GM21528 (cell line): Measurements from ENCODE around the gene GBP3.
"Not testable (repeated sequence)": the region's sequence is repeated elsewhere in the genome, so short reads cannot be mapped to it uniquely, and the experiment has no call there.

ENCODE experiments used
- ATAC-seq: cut with Tn5 transposase; IDR thresholded peaks from one replicate; pipeline ENCODE4 v1.9.1; 2021; ENCODE audit warnings: mild to moderate bottlenecking, moderate library complexity; ENCODE audit not compliant: unreplicated experiment, low FRiP score

Gene GBP3

DNA sequence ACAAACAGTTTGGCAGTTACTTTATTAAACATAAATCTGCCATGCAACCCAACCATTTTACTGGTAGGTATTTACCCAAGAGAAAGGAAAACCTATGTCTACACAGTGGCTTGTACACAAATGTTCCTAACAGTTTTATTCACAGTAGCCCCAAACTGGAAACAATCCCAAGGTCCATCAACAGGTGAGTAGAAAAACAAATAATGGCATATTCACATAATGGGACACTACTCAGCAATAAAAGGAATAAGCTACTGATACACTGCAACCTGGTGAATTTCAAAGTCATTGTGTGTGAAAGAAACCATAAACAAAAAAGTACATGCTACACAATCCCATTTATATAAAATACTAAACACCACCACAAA lies 42.9 kb downstream of the GBP3 start:
- ATAC-seq, result no peak

DNA sequence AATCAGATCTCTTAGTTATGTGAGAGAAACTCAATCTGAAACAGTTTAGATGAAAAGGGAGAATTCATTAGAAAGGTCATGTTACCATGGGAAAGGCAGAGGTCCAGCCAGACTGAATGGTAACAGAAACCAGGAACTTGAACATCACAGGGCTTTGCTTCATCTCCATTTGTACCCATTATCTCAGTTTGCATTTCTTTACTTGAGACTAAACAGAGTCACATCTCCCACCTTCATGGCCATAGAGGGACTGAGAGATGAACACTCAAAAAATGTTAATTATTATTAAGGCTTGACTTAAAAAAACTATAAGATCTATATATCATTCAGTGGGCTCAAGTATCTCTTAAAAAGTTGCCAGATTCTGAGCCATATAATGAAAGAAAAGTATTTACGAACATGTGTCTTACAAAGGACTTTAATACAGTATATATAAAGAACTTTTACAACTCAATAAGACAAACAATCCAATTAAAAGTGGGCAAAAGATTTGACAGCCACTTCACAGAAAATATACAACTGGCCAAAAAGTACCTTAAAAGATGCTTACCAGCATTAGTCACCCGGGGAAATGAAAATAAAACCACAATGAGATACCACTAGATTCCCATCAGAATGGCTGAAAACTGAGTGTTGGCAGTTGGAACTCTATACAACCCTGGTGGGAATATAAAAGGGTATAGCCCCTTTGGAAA lies 43.5 kb downstream of the GBP3 start:
- ATAC-seq, result no peak

DNA sequence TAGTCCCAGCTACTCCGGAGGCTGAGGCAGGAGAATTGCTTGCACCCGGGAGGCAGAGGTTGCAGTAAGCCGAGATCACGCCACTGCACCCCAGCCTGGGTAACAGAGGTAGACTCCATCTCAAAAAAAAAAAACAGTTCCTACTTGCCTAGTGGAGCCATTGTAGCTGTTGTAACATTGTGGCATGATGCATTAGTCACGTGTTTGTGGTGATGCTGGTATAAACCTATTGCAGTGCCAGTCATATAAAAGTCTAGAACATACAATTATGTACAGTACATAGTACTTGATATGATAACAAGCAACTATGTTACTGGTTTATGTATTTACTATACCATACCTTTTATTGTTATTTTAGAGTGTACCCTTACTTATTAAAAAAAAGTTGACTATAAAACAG lies 46.4 kb downstream of the GBP3 start:
- no peak for ATAC-seq

DNA sequence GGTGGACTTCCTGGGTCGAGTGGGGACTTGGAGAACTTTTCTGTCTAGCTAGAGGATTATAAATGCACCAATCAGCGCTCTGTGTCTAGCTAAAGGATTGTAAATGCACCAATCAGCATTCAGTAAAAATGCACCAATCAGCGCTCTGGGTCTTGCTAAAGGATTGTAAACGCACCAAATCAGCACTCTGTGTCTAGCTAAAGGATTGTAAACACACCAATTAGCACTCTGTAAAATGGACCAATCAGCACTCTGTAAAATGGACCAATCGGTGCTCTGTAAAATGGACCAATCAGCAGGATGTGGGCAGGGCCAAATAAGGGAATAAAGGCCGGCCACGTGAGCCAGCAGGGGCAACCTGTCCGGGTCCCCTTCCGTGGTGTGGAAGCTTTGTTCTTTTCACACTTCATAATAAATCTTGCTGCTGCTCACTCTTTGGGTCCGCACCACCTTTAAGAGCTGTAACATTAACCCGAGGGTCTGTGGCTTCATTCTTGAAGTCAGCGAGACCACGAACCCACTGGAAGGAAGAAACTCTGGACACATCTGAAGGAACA lies 48.0 kb downstream of the GBP3 start:
- not testable (repeated sequence) for ATAC-seq

DNA sequence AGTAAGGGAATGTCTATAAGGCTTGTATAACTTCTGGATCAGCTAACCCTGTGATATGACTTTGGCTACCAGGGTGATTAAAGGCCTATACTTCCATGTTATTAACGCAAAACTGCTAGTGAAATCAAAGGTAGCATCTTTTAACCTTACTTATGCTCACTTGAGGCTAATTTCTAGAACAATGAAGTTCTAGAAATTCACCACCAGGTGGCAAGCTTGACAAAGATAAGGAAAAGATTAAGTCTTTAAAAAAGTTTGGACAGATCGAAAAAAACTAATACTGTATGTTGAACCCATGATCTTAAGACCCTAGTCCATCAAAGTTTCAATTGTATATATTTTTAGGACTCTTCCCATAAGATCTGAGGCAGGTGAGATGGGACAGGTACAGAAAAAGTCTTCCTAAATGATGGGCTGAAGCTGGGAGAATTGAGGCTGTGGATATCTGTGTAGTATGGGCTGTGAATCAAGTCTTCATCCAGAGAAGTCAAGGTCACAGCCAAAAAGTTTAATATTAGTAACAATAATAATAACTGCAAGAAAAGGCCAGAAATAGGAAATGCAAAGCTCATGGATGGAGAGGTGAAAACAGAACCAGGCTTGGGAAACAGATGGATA lies 49.0 kb downstream of the GBP3 start:
- no peak for ATAC-seq

DNA sequence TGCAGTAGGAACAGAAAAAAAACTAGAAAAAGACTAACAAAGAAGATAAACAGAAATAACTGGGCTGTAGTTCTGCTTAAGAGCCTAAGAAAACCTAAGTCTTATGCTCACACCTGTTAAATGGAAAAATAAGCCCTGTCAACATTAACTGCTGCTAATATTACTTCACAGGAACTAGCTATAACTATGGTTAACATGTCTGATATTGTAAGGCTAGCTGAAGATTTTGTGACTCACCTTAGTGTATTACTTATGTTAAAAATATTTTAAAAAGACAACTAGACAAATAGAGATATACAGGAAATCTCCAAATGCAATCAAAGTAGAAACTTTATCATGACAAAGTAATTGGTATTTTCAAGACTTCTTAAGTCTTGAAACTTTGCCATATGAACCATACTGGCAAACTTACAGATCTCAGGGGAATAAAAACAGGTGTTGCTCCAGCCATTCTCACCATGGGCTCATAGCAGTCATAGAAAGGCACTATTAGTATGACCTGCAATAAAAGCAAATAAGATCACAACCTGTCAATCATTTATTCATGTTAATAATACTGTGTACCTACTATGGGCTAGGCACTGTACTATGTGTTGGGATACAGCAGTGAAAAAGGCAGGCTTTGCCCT lies 60.9 kb downstream of the GBP3 start:
- ATAC-seq, result no peak

DNA sequence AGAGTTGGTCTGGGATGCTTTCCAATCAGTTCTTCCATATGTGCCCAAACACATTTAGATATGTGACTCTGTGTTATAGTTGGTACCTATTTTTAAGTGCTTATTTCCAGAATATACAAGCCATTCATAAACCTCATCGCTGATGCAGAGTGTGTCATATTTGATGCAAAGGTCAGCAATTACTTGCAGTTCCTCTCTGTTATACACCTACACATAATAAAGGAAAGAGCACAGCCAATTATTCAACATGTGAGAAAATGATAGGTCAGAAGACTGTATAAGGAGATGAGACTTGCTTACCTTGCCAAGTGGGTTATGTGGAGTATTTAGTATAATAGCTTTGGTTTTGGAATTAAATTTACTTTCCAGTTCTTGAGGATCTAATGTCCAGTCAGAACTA lies 61.6 kb downstream of the GBP3 start:
- no peak for ATAC-seq
